GM12892 (cell line): ENCODE measurements around the gene AMER3. TPM values are rescaled to one million over a fixed set of nuclear protein-coding genes. Genes with fewer than 3 reads are reported as not detected.
A peak's percentile ranks its signal among the peaks of the same experiment; 100 is the strongest.
"Not testable (repeated sequence)": the region's sequence is repeated elsewhere in the genome, so short reads cannot be mapped to it uniquely, and the experiment has no call there.

Source experiments
- DNase-seq: peaks from one replicate; pipeline ENCODE4 v3.0.0; 2011; ENCODE audit not compliant: insufficient read length
- FAIRE-seq: peaks from 2 replicates; lab custom pipeline; 2011; peaks lifted over from hg19 to GRCh38; lab: Jason Lieb, UNC
- POLR2A ChIP-seq: IDR thresholded peaks from 2 replicates; pipeline ENCODE4 v1.6.1; 2011; ENCODE audit warnings: low read depth, low read length, control low read depth
- POLR2AphosphoS5 ChIP-seq: IDR thresholded peaks from 2 replicates; pipeline ENCODE4 v1.6.1; 2011; ENCODE audit warnings: low read depth, low read length, control low read depth
- TAF1 ChIP-seq: IDR thresholded peaks from 2 replicates; pipeline ENCODE4 v1.6.1; 2011; ENCODE audit warnings: low read depth, mild to moderate bottlenecking, control low read depth, low read length, borderline replicate concordance
- polyA plus RNA-seq: library from polyadenylated mRNA; unstranded; fragments of >200 nt; gene quantifications from one replicate; pipeline ENCODE4 v1.2.1, GENCODE V29; 2012; ENCODE audit warnings: missing spikeins, inconsistent platforms; ENCODE audit not compliant: missing spikeins

AMER3 gene
- not detected for polyA plus RNA-seq

DNA sequence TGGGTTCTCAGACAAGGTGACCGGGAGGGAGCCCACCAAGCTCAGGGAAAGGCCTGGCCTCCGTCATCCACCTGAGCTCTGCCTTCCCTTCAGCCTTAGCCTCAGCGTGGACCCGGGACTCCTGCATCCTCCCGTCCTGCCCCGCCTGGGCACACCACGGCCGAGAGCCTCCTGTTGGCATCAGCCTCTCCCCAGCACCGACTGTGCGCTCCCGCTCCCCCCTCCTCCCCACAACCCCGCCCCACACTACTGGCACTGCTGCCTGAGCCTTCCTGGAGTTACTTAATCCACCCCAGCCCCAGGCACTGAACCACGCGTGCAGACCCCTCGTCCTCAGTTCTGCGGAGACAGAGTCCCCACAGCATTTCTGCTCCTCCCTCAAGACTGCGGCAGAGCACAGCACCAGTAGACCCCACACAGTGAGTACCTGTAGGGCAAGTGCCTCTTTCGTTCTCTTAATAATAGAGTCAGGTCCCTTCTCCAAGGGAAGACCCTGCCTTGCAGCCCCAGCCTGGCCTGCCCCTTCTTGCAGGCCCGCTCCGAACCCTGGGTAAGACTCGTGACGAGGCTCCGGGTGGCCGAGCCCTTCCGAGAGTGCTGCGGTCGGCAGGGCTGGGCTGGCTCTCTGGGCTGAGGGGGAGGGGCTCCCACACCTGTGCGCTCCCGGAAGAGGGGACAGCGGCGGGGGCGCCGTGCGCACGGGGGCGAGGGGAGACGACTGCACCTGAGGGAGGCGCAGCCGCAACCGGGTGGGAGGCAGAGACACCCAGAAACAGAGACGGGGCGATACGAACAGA lies at the start of gene AMER3:
AMER3 (plus strand) TSS at position 285 of the 797 bp plus-strand sequence. CDS start 6,533 bp downstream, outside the sequence.
- no peak for TF ChIP-seq POLR2AphosphoS5
- TF ChIP-seq TAF1, result no peak
- TF ChIP-seq POLR2A, result no peak
- DNase-seq (no peak), FAIRE-seq (no peak)

DNA sequence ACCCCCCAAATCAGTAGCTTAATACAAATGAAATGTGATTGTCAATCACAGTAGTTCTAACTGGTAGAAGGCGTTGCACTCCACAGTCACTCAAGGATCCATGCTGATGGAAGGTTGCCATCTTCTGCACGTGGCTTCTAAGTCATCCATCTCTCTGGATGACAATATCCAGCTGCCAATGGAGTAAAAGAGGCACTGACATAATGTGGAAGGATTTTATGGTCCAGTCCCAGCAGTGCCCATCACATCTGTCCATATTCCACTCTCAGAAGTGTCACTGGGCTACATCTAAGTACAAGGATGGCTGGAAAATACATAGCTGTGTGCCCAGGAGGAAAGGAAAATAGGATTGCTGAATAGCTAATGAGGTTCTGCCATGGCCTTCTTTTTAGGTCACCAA lies 40.5 kb upstream of the AMER3 start:
- not testable (repeated sequence) for DNase-seq, FAIRE-seq

DNA sequence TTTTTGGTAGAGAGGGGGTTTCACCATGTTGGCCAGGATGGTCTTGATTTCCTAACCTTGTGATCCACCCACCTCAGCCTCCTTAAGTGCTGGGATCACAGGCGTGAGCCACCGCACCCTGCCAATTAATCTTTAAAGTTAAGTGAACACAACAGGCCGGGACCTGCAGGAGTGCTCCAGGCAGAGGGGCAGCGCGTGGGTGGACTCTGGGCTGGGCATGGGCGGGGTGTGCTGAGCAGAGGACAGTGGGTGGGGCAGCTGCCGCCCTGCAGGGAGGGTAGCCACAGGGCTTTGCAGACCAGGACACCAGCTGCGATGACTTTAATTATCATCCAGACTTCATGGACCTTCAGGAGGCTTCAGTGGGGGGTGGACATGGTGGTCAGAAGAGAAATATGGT lies 35.3 kb upstream of the AMER3 start:
- TF ChIP-seq POLR2AphosphoS5, result no peak
- no peak for TF ChIP-seq POLR2A
- no peak for TF ChIP-seq TAF1
- DNase-seq (no peak), FAIRE-seq (no peak)

DNA sequence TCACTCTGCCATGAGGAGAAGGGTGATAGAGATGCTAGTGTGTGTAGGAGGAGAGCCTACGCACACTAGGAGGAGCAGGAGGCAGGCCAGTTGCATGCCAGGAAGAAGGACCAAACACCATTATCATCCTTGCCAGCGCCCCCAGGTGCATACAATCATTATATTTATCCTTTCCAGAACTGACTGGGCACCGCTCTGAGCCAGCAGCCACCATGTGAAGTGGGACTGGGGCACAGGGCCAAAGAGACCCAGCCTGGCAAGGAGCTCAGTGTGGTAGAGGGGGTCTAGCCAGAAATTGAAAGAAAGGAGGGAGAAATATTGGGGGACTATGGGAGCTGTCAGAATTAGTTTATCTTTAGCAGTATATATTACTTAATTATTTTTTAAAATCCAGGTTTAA lies 34.8 kb upstream of the AMER3 start:
- TF ChIP-seq POLR2A (no peak), POLR2AphosphoS5 (no peak)
- FAIRE-seq, result no peak
- no peak for DNase-seq

DNA sequence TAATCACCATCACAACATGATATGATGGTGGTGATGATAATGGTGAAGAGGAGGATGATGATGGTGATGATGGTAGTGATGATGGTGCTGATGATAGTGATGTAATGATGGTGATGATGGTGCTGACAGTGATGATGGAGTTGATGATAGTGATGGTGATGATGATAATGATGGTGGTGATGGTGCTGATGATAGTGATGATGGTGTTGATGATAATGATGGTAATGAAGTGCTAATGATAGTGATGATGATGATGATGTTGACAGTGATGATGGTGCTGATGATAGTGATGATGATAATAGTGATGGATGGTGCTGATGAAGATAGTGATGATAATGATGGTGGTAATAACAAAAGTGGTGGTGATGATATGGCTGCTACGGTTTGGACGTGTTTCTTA lies 30.9 kb upstream of the AMER3 start:
- DNase-seq (no peak), FAIRE-seq (no peak)
- no peak for TF ChIP-seq POLR2A
- TF ChIP-seq POLR2AphosphoS5, result no peak
- TF ChIP-seq TAF1, result no peak

GRCh38 chr2:130726614-130727180 lies 28.6 kb upstream of the AMER3 start:
- no peak for FAIRE-seq
- DNase-seq, result no peak
- TF ChIP-seq POLR2AphosphoS5, result no peak
- no peak for TF ChIP-seq TAF1
- TF ChIP-seq POLR2A, result no peak

- FAIRE-seq, result peak; percentile 58
- peak; percentile 37 for DNase-seq
- TF ChIP-seq POLR2AphosphoS5 (no peak), POLR2A (no peak)
Observed at GRCh38 chr2:130727286-130727924, 27.9 kb upstream of the AMER3 start.

- TF ChIP-seq POLR2A (no peak), POLR2AphosphoS5 (no peak), TAF1 (no peak)
- FAIRE-seq, result no peak
- no peak for DNase-seq
Observed at GRCh38 chr2:130728007-130728454, 27.3 kb upstream of the AMER3 start.

- no peak for FAIRE-seq
- no peak for TF ChIP-seq POLR2A
- no peak for TF ChIP-seq POLR2AphosphoS5
- TF ChIP-seq TAF1, result no peak
- DNase-seq, result no peak
Observed at GRCh38 chr2:130728549-130729316, 26.6 kb upstream of the AMER3 start, which contains the start of gene GPR148. GPR148 (plus strand) TSS chr2:130729070; CDS start chr2:130729152, 82 bp downstream.

- FAIRE-seq, result no peak
- no peak for DNase-seq
- TF ChIP-seq POLR2AphosphoS5 (no peak), POLR2A (no peak)
Observed at GRCh38 chr2:130729322-130730299, 25.7 kb upstream of the AMER3 start.

GRCh38 chr2:130732257-130732656 lies 23.1 kb upstream of the AMER3 start:
- not testable (repeated sequence) for FAIRE-seq, DNase-seq

DNA sequence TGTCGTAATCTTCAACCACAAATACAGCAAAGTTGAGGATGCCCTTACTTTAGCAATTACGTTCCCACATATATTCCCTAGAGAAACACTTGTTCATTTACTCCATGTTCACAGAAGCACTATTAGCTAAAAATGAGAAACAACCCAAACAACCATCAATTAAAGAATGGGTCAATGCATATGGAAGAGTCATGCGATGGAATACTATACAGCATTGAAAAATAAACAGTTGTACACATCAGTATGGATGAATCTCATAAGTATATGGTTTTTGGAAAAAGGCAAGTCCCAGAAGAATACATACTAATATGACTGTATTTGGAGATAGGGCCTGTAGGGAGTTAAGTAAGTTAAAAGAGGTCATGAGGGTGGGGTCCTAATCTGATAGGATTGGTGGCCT lies 20.1 kb upstream of the AMER3 start:
- TF ChIP-seq POLR2AphosphoS5 (no peak), POLR2A (no peak), TAF1 (no peak)
- FAIRE-seq, result no peak
- DNase-seq, result no peak
